ENCODE data around the gene SLC35F1. TPM values are rescaled to one million over a fixed set of nuclear protein-coding genes. Genes with fewer than 3 reads are reported as not detected.
"Not testable (repeated sequence)": the region's sequence is repeated elsewhere in the genome, so short reads cannot be mapped to it uniquely, and the experiment has no call there.

Gene SLC35F1
- total RNA-seq, 4 donors from 2014 or later, result 0.30 to 0.91 (median 0.48) TPM

DNA sequence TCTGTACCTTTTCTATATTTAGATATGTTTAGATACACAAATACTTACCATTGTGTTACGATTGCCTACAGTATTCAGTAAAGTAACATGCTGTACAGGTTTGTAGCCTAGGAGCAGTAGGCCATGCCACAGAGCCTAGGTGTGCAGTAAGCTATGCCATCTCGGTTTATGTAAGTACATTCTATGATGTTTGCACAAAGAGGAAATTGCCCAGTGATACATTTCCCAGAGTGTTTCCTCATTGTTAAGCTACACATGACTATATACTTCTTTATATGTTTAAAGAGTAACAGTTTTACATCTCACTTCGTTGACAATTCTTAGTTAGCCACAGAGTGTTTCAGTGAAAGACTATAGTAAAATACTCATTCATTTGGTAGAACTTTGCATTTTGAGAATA, 51.5 kb downstream of the SLC35F1 start:
- no peak for TF ChIP-seq POLR2A (IDR thresholded peaks at IDR 0.05)
- TF ChIP-seq, protein P1, sequence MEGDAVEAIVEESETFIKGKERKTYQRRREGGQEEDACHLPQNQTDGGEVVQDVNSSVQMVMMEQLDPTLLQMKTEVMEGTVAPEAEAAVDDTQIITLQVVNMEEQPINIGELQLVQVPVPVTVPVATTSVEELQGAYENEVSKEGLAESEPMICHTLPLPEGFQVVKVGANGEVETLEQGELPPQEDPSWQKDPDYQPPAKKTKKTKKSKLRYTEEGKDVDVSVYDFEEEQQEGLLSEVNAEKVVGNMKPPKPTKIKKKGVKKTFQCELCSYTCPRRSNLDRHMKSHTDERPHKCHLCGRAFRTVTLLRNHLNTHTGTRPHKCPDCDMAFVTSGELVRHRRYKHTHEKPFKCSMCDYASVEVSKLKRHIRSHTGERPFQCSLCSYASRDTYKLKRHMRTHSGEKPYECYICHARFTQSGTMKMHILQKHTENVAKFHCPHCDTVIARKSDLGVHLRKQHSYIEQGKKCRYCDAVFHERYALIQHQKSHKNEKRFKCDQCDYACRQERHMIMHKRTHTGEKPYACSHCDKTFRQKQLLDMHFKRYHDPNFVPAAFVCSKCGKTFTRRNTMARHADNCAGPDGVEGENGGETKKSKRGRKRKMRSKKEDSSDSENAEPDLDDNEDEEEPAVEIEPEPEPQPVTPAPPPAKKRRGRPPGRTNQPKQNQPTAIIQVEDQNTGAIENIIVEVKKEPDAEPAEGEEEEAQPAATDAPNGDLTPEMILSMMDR (IDR thresholded peaks at IDR 0.05), result no peak
- intact Hi-C loops (cut with DNase I; ENCODE audit: low total_unique reads), result no loop called here
- 74 to 84% methylated on average over 3 of the region's 3 CpGs for WGBS, 2 donors
- no peak overlapping the region for H3K4me3 ChIP-seq (ENCODE audit: low read depth, poor library complexity, severe bottlenecking)
- no peak for DNase-seq (ENCODE audit: low spot score in 2 of 2)

DNA sequence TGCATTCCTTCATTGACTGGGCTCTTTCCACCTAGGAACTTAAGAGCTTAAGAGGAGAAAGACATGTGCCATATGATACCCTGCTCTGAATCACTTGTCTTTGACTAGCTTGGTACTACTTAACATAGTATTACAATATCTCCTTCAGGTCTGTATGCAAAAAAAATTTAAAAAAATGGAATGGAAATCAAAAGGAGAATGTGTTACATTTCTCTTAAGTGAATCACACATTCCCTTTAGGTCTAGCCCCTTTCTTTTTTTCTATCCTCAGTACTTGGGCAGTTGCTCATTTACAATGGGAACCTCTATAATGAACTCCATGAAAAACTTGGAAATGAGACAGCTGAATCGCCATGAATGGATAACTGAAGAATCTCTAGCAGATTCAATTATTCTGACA, 53.8 kb downstream of the SLC35F1 start:
- no peak overlapping the region for H3K4me3 ChIP-seq (ENCODE audit: low read depth, poor library complexity, severe bottlenecking)
- no peak for DNase-seq (ENCODE audit: low spot score in 2 of 2)
- no peak for TF ChIP-seq POLR2A (IDR thresholded peaks at IDR 0.05)
- TF ChIP-seq, protein P1 (IDR thresholded peaks at IDR 0.05), result no peak
- intact Hi-C loops (cut with DNase I; ENCODE audit: low total_unique reads), result no loop called here
- 60 to 74% methylated on average over 1 of the region's 1 CpG for WGBS, 2 donors

DNA sequence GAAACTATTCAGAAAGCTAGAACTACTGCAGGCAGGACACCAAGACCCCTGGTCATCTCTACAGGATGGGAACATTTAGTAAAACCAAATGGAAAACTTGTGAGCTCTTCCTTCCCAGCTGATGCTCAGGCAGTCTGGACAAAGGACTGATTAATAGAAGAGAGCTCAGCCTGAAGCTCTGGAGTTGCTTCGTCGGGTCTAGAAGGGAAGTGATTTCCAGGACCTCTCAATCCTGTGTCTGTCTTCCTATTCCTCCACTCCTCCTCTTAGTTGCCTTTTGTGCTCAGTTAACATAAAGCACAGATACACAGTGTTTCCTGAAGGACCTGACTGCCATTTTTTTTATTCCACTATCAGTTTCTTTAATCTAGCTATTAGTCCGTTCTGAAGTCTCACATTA, 54.2 kb downstream of the SLC35F1 start:
- H3K4me3 ChIP-seq (ENCODE audit: low read depth, poor library complexity, severe bottlenecking), result no peak overlapping the region
- no peak for TF ChIP-seq POLR2A (IDR thresholded peaks at IDR 0.05)
- TF ChIP-seq, protein P1 (IDR thresholded peaks at IDR 0.05), result no peak
- intact Hi-C loops (cut with DNase I; ENCODE audit: low total_unique reads), result no loop called here
- WGBS, 2 donors, result 73% methylated on average over 3 of the region's 3 CpGs
- no peak for DNase-seq (ENCODE audit: low spot score in 2 of 2)

DNA sequence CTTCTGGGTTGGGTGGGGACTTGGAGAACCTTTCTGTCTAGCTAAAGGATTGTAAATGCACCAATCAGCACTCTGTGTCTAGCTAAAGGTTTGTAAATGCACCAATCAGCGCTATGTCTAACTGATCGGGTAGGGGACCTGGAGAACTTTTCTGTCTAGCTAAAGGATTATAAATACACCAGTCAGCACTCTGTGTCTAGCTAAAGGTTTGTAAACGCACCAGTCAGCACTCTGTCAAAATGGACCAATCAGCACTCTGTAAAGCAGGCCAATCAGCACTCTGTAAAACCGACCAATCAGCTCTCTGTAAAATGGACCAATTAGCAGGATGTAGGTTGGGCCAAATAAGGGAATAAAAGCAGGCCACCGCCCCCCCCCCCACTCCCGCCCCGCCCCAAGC, 58.7 kb downstream of the SLC35F1 start:
- DNase-seq (ENCODE audit: low spot score in 2 of 2); H3K4me3 ChIP-seq (ENCODE audit: low read depth, poor library complexity, severe bottlenecking); intact Hi-C loops (cut with DNase I; ENCODE audit: low total_unique reads): not testable (repeated sequence)
- 76 to 77% methylated on average over 7 of the region's 7 CpGs for WGBS, 2 donors

DNA sequence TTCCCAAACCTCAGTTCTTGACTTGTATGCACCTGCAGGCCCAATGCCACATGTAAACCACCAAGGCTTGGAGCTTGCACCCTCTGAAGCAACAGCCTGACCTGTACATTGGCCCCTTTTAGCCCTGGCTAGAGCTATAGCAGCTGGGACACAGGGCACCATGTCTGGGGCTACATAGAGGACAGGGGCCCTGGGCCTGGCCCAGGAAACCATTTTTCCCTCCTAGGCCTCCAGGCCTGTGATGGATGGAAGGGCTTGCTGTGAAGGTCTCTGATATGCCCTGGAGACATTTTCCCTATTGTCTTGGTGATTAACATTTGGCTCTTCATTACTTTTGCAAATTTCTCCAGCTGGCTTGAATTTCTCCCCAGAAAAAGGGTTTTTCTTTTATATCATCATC, 64.6 kb downstream of the SLC35F1 start:
- TF ChIP-seq POLR2A (IDR thresholded peaks at IDR 0.05), result no peak
- no peak for DNase-seq (ENCODE audit: low spot score in 2 of 2)
- intact Hi-C loops (cut with DNase I; ENCODE audit: low total_unique reads), result no loop called here

DNA sequence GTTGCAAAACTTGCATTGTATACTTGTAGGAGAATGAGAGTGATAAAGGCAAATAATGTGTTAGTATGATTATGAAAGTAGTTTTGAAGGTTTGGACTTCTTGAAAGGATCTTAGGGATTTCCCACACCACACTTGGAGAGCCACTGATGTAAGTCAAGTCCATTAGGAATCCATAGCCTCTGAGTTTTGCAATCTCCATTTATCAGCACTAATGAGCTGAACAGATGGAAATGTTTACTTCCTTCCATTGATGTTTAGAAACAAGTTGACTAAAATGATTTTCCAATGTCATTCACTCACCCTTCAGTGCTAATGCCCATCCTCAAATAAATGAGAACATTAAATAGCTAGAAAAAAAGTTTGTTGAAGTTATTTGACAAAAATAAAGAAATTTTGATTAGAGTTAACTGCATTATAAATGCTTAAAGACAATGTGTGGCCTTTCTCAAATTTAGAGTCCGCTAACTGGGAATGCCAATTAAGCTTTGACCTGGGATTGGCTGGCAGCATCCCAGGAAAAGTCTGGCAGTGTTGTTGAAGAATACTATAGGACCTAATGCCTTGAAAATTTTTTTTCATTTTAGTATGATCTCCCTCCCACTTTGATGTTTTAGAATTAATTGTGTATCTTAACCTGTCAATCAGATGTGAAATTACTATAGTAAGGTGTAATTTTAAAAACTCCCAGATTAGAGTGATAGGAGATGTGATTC, 68.0 kb downstream of the SLC35F1 start:
- no peak for TF ChIP-seq POLR2A (IDR thresholded peaks at IDR 0.05)
- TF ChIP-seq, protein P1 (IDR thresholded peaks at IDR 0.05), result no peak
- intact Hi-C loops (cut with DNase I; ENCODE audit: low total_unique reads), result no loop called here
- no peak for DNase-seq (ENCODE audit: low spot score in 2 of 2)
- H3K4me3 ChIP-seq (ENCODE audit: low read depth, poor library complexity, severe bottlenecking), result no peak overlapping the region
- 79 to 88% methylated on average over 1 of the region's 1 CpG for WGBS, 2 donors

More for the DNA sequence above, 64.6 kb downstream of the SLC35F1 start:
- no peak overlapping the region for H3K4me3 ChIP-seq (ENCODE audit: low read depth, poor library complexity, severe bottlenecking)

DNA sequence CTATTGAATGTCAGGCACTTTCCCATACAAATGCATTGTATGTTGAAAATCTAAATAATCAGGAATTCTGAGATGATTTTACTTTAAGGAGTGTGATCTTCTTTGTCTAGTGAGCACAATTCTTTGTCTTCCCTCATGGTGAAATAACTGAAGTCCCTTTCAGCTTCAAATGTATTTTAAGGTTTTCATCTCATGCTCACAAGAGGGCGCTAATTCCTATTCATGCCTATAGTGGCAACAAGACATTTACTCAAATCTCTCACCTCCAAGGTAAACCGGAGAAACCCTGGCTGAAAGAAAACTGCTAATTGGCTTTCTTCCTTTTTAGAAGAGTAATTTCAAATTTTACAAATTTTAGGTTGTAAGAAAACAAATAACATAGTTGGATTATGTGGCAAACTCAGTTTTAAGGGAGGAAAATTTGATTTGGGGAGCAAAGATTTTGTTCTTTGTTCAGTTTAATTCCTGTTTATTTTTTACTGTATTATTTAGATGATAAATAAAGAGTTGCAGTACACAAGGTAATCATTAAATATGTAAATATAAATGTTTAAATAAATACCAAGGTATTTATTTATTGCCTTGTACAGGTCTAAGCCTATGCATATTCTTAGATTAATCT, 69.1 kb downstream of the SLC35F1 start:
- intact Hi-C loops (cut with DNase I; ENCODE audit: low total_unique reads), result no loop called here
- DNase-seq (ENCODE audit: low spot score in 2 of 2), result no peak

More for the DNA sequence above, 69.1 kb downstream of the SLC35F1 start:
- no peak overlapping the region for H3K4me3 ChIP-seq (ENCODE audit: low read depth, poor library complexity, severe bottlenecking)
- no peak for TF ChIP-seq POLR2A (IDR thresholded peaks at IDR 0.05)
- TF ChIP-seq, protein P1 (IDR thresholded peaks at IDR 0.05), result no peak
- 6 to 10% methylated on average over 2 of the region's 2 CpGs for WGBS, 2 donors

All from lower leg skin (tissue), 4 donors.